HCT116 (cell line): ENCODE data around the gene VPS41.

Experiments
- ATF3 ChIP-seq: IDR thresholded peaks from 2 replicates; pipeline ENCODE4 v1.6.1; 2012
- CBX3 ChIP-seq: IDR thresholded peaks from 2 replicates; pipeline ENCODE4 v1.6.1; 2012; ENCODE audit warnings: low read depth
- CEBPB ChIP-seq: IDR thresholded peaks from 2 replicates; pipeline ENCODE4 v1.6.1; 2012; ENCODE audit warnings: low read depth
- EZH2phosphoT487 ChIP-seq: fragments of 200-600 bp; IDR thresholded peaks from 2 replicates; pipeline ENCODE4 v1.6.1; 2018; ENCODE audit warnings: antibody characterized with exemption, borderline replicate concordance
- MAX ChIP-seq: IDR thresholded peaks from 2 replicates; pipeline ENCODE4 v1.6.1; 2012
- POLR2A ChIP-seq: IDR thresholded peaks from 2 replicates; pipeline ENCODE4 v1.7.0; 2011; ENCODE audit warnings: borderline replicate concordance; ENCODE audit not compliant: insufficient read depth, insufficient read length; ENCODE audit errors: extremely low read depth
- RAD21 ChIP-seq: IDR thresholded peaks from 2 replicates; pipeline ENCODE4 v1.6.1; 2012; ENCODE audit warnings: low read depth, mild to moderate bottlenecking
- SIN3A ChIP-seq: IDR thresholded peaks from 2 replicates; pipeline ENCODE4 v1.6.1; 2012; ENCODE audit warnings: low read depth
- YY1 ChIP-seq: IDR thresholded peaks from 2 replicates; pipeline ENCODE4 v1.6.1; 2011; ENCODE audit warnings: low read length, low read depth, moderate library complexity, mild to moderate bottlenecking; ENCODE audit not compliant: insufficient replicate concordance; ENCODE audit errors: extremely low read depth
- ZNF274 ChIP-seq: fragments of 200-500 bp; sonication (Bioruptor generic); IDR thresholded peaks from 2 replicates; pipeline ENCODE4 v1.6.1; 2014; ENCODE audit warnings: mild to moderate bottlenecking, low read depth, low read length, inconsistent platforms
- TF ChIP-seq, protein P1 (sequence below), 3 experiments: fragments of 200-600 bp in 1 of 3; sonication (generic) in 1 of 3; IDR thresholded peaks in 2 of 3; conservative IDR thresholded peaks in 1 of 3; 2 replicates each; pipeline ENCODE4 v1.5.1; 2012 to 2017; ENCODE audit warnings: low read depth in 2 of 3, low read length in 2 of 3, antibody characterized with exemption in 1 of 3, borderline replicate concordance in 1 of 3, control low read depth in 1 of 3, mild to moderate bottlenecking in 1 of 3, mixed read lengths in 1 of 3, mixed run types in 1 of 3, moderate library complexity in 1 of 3; ENCODE audit not compliant: insufficient read depth in 1 of 3

GRCh38 chr7:38905056-38905759, 3.8 kb downstream of the VPS41 start:
- TF ChIP-seq, protein P1, sequence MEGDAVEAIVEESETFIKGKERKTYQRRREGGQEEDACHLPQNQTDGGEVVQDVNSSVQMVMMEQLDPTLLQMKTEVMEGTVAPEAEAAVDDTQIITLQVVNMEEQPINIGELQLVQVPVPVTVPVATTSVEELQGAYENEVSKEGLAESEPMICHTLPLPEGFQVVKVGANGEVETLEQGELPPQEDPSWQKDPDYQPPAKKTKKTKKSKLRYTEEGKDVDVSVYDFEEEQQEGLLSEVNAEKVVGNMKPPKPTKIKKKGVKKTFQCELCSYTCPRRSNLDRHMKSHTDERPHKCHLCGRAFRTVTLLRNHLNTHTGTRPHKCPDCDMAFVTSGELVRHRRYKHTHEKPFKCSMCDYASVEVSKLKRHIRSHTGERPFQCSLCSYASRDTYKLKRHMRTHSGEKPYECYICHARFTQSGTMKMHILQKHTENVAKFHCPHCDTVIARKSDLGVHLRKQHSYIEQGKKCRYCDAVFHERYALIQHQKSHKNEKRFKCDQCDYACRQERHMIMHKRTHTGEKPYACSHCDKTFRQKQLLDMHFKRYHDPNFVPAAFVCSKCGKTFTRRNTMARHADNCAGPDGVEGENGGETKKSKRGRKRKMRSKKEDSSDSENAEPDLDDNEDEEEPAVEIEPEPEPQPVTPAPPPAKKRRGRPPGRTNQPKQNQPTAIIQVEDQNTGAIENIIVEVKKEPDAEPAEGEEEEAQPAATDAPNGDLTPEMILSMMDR (IDR thresholded peaks at IDR 0.05 in 2 of 3, conservative IDR thresholded peaks at IDR 0.05 in 1 of 3; ENCODE audit: borderline replicate concordance in 1 of 3, insufficient read depth in 1 of 3, low read depth in 2 of 3, low read length in 2 of 3): no peak
- TF ChIP-seq RAD21 (no peak), POLR2A (no peak), ZNF274 (no peak), EZH2phosphoT487 (no peak), YY1 (no peak), MAX (no peak), ATF3 (no peak), CEBPB (no peak), CBX3 (no peak), SIN3A (no peak)
